ENCODE results near the gene MGMT.

The MGMT gene

DNA sequence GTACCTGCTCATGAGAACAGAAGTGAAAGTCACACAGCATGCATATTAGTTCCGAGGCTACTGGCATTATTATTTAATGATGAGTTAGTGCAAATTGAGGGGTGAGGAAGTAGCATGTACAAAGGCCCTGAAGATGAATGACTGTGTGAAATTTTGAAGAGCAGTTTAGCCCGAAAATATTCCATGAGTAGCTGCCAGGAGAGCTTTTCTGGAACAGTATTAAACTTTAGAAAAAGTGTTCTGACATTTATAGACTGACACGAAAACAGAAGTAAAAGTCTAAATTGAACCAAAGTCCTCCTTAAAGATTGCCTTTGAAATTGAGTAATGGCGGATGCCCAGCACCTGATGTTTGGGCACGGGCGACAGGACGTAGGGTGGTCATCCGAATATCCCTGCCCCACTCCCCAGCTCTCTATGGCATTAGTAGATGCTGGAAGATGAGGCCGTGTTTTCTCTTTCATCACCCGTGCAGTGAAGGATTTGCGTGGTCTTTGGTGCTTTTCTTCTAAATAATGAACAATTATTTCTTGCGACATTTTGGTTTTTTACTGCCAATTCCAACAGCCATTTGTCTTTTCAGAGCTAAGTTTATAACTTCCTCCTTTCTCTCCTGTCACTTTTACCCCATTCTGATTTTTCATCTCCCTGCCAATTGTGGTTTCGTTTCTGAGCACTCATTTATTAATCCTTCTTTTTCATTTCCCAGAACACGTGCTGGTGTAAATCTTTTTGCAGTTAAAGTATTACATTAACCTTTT is 192.6 kb downstream of the MGMT start:
- no peak for DNase-seq

DNA sequence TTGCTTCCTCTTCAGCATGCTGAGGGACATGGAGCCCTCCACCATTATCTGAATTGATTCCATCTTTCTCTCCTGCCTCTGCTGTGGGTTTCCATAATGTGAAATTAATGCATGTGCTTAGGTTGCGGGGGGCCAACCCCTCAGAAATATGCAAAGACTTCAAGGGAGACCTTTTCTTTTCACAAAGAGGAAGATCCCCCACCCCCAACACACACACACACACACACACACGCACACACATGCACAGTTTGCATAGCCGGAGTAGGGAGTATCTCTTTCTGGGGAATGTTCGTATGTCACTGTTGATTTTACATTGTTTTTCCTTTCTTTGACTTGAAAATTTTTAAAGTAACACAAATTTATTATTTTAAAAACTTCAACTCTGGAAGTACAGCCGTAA is 193.5 kb downstream of the MGMT start:
- no peak for DNase-seq

DNA sequence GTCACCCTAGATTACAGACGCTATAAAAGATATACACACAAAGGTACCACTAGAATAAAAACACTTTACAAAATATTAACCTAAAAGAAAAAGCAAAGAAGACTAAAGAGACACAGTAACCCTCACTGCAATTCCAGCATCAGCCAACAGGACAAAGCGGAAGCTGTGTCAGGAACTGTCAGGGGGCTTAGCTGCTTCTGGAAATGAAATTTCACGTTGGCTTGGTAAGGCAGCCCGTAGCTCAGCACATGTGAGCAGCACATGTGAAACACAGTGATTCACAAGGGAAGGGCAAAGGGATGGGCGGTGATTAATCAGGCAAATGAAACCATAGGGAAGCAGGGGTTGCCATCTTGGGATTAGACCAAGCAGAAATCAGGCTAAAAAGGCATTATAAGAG is 195.4 kb downstream of the MGMT start:
- no peak for DNase-seq

DNA sequence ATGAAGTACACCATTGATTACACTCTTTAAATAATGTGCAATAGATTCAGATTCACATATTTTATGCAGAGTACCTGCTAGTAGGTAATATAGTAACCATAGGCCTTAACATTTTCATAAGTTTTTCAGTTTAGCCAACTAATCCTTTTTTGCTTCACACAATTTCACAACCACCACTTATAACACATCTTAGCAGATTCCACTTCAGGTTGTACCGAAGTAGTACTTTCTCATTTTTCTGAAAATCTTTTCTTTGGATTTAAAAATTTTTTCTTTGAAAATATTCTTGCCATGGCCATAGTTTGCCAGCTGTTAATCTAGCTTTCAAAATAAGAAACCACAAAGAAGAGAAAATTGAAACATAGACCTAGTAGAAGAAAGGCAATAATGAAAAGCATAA is 203.1 kb downstream of the MGMT start:
- DNase-seq: no peak

DNA sequence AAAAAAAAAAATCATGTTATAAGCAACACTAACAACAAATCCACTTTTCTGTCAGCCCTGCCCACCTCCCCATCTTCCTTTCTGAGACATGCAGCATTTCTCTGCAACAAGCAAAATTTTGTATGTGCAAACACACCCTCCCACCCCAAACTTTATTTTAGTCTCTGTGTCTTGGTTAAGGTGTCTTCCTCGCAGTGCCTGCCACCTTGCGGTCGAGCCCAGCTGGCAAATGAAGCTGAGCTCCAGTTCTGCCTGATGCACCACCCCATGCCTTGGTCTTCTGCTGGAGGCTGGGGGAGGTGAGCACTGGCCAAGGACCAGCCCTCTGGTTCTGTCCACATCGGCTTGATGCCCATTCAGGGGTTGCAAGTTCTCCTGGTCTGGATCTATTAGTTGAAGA is 206.3 kb downstream of the MGMT start:
- no peak for DNase-seq

DNA sequence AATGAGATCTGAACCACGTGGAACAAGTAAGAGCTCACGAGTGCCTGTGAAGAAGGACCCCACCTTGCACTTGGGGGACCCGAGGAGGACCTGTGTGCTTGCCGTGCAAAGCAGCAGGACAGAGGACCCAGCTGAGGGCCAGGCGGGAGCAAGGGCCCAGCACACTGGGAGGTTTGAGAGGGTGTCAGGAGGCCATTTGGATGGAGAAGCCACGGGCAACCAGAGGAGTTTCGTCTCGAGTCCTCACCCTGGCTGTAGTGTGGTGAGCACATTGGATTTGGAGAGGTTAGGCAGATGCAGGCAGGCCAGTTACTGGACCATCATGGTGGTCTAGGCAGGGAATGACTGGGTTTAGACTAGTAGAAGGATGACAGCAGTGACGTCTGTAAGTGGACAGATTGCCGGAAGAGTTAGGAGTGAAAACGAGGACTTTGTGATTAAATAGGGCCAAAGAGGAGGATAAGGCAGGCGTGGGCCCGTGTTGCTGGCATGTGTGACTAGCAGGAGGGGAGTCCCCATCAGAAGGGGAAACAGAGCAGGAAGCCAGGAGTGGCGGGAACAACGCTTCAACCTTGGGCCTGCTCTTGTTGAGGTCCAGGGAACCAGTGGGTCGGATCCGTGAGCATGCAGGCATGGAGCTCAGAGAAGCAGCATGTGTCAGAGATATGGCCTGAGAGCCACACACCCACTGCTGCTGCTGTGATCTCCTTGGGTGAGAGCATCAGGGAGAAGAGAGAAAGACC is 208.2 kb downstream of the MGMT start:
- no peak for DNase-seq

DNA sequence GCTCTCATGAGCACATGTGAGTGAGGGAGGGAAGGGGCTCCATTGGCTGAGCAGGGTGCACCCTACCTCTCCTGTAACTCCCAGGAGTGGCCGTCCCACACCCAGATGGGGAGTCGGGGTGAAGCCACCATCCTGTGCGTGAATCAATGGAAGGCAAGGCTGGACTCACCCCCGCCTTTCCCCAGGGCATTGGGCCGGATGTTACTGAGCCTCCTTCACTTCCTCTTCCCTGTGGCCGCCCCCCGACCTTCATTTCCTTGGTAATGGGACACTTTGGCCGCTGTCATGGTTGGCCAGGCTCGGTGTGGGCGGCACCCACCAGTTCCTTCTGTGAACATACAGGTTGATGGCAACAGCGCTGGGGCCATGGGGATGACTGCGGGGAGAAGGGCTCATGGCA is 209.0 kb downstream of the MGMT start:
- DNase-seq: no peak

DNA sequence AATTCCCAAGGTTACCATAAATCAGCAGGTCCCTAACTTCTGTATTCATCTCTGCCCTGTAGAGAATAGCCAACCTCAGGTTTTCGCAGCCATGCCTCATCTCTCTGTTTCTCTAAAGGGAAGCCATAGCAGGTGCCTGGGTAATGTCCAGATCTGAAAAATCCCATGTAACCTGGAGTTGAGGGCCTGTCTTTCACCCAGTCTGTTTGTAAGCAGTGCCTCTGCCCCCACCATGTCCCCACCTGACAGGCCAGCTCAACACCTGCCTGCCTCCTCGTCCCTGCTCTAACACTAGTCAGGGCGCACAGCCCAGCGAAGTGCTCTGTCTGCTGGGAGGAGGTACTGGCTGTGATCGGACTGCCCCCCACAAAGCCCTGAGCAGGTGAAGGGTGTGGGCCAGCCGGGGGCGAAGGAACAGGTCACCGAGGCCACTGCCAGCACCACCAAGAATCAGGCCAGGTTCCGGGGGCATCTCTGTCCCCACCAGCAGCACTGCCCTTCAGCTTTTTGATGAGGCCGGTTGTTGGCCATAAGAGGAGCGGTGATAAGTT is 210.4 kb downstream of the MGMT start:
- DNase-seq: no peak

DNA sequence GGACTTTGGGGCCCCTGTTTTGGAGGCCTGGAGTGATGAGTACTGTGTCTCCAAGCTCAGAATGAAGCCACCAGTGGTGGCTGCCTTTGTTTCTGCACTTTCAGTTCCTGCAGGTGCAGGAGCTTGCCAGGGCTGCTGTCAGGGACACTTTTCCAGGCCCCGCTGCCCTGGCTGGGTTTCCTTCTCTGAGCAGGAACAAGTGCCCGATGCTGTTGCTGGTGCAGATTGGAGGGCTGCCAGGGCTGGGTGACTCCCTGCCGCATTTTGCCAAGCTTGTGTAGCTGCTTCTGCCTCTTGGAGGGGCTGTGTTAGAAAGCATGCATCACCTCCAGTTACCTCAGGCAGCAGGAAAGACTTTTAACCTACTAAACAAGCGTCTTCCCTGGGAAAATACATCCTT is 211.1 kb downstream of the MGMT start:
- peak; percentile 14 for DNase-seq

DNA sequence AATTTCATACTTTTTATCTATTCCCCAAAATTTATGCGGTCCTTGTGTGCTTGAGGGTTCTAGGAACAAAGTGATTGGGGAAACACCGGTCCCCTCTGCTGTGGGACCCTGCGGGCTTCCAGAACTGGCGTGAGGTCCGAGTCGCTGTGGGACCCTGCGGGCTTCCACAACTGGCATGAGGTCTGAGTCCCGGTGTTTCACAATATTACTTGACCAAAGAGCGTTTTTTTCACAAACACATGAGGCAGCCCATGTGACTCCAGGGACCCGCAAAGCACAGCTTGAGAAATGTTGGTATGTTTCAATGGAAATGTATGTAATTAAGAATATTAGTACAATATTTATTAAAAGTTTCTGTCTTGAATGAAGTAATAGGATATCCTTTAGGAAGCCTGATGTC is 212.2 kb downstream of the MGMT start:
- DNase-seq: no peak

DNA sequence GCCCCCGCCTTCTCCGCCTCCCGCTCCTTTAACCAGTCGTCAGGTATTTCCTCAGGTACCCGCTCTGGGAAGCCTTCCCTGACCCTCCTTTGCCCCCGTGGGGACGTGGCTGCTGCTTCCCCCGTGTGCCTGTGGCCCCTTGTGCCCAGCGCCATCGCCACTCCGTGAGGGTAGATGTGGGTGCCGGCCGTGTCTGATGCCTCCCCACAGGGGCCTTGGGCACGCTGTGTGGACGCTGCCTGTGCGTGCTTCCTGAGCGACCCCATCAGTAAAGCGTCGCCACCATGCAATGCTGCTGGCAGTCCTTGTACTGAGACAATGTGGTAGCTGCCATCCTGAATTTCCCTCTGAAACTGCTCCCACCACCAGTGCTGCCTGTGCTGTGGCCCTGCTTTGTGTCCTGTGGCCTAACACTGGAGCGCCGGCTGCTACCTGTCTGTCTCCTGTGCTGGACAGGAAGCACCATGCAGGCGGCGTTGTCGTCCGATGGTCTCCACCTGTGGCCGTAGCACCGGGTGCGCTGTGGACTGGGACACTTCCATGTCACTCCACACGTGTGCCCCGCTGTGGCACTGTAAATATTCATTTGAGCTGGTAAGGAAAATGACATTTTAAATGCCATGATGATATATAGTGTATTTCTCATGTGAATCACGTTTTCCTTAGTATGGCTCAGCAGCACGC is 213.8 kb downstream of the MGMT start:
- no peak for DNase-seq

DNA sequence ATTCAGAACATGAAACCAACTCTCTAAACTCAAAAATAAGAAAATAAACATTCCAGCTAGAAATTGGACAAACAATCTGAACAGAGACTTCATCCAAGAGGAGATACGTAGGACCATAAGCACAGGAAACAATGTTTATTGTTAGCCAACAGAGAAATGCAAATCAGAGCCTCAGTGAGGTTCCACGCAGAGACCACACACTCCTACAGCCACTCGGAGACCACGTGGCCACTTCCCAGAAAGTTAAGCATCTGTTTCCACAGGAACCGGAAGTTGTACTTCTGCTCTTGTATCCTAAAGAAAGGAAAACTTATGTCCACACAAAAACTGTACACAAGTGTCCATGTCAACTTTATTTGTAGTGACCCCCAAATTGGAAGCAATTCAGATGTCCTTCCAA is 214.8 kb downstream of the MGMT start:
- no peak for DNase-seq

DNA sequence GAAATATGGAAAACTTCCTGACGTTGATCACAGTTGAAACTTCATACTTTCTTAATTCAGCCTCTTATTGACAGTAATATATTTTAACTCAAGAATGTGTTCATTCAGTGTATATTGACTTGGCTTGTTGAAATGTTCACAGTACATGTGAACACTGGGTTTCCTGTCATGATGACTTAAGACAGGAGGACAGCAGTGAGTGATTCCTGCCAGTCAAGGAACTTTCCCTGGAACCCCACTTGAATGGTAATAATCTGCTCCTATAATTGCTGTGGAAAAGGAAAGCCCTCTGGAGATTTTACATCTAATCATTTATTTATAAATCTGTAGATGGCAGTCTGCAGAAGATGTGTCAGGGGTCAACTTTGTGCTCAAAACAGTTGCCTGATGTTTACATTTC is 216.5 kb downstream of the MGMT start:
- DNase-seq: no peak

DNA sequence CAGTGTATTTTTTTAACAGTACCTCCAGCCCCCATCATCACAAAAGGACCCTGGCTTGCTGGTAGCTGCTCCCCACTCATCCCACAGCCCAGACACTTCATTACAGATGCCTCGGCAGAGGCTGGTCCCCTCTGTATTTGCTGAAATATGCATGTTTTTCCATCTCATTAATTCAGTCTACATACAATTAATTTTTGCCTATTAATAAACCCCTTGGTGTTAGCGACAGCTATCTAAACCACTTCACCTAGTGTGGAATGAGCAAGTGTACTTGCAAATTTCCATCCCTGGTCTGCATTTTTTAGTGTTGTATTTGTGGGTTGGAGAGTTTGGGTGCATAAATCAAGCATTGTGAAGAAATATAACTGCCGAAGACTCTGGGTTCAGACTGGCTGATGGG is 216.9 kb downstream of the MGMT start:
- no peak for DNase-seq

DNA sequence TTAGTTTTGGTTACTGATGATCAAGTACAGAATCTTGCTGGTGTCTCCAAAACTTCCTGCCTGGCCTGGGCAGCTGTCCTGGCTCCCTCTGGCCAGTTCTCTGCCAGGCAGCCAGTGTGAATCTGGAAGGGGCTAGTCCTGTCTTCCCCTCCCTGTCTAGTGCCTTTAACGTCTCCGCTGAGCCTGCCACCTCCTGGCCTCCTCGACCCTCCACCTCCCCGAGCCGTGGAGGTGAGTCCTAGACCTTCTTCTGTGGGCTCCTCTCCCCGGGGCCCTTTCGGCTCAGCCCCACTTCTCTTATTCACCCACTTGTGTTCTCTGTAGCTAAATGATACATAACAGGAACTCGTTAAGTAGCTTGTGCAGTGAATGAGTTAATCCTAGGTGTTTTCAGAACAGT is 218.2 kb downstream of the MGMT start:
- DNase-seq: no peak

DNA sequence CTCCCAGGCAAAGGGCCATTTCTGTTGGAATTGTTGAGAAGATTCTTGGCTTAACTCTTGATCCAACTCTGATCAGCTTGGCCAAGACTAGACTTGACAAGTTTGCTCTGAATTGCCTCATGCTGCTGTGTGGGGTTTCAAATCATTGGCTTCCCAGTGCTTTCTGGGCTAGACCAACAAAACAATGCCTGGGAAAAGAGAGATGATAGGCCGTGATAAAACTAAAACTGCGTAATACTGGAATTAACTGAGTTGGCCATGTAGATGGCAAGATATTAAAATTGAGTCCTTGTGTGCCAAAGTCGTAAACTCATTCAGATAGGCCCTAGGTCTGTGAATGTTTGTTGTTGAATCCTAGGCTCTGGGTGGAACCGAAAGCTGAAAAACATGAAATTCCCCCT is 222.6 kb downstream of the MGMT start:
- DNase-seq: no peak

DNA sequence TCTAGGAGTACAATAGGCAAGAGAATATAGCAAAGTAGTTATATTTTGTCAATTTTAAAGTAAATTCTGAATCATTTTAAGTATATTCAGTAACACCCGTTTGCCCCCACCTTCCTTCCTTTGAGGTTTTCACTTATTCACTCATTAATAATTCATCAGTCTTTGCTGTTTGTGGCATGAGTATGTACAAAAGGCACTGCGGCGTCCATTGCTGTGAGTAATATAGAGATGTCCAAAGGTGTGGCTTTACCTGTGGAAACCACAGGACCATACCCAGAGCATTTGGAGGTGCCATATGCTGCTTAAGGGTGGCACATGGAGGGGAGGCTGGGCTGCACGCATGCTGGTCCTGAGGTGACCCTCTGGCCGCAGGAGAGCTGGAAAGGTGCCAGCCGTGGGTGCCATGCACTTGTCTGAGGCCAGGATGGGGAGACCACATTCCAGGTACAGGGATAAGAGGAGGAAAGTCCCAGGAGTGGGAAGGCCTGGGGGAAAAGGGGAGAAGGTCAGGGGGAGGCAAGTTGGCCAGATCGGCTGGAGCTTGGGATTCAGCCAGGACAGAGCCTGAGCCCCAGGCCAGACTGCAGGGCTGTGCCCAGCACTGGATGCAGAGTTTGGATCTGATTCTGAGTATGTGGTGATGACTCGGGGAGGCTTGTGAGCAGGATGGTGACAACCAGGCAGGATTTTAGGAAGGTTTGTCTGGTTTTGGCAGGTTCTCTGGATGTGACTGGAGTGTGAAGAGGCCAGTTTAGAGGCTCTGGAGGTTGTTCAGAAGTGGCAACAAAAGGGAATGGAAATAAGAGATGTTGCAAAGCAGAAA is 223.4 kb downstream of the MGMT start:
- no peak for DNase-seq

DNA sequence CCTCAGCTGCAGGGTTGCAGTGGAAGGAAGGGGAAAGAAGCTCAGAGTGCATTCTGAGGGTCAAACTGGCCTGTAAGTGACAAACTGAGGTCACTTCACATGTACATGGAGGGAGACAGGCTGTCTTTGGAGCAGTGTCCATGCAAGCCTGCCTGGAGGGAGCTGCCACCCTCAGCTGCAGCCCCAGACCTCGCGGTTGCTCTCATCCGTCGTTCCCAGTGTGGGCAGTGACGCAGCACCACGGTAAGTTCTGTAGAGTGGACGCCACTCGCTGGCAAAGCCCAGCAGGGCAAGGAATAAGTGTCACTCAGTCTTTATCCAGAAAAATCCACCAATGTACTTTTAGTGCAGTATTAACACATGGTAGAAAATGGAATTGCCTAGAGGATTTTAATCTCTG is 225.7 kb downstream of the MGMT start:
- DNase-seq: no peak

DNA sequence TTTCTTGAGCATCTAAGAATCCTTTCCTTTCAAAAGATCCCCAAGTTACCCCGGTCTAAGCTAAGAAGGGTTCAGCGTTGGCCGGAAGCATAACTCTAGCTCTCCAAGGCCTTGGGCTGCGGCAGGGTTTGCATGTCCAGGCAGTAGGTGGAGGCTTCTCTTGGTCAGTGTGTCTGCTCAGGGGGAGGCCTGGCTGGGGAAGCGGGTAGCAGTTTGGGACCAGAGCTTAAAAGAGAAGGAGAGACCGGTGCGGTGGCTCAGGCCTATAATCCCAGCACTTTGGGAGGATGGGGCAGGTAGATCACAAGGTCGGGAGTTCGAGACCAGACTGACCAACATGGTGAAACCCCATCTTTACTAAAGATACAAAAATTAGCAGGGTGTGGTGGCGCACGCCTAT is 226.3 kb downstream of the MGMT start:
- DNase-seq: no peak

DNA sequence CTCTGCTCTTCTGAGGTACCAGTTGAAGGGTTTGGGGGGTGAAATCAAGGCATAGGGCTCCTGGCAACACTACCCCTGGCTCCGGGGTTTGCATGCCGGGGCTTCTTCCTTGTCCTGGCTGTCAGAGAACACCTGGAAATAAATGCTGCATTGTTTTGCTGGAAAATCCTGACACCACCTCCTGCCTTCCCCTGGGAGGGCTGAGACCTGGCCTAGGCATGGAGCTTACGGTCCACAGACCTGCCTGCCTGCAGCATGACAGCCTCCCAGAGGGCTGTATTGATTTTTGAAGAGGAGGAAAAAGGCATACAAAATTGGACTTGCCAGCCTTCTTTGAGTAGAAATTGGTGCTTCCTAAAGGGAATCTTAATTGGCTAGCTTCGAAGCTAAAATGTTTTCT is 227.1 kb downstream of the MGMT start:
- no peak for DNase-seq

DNA sequence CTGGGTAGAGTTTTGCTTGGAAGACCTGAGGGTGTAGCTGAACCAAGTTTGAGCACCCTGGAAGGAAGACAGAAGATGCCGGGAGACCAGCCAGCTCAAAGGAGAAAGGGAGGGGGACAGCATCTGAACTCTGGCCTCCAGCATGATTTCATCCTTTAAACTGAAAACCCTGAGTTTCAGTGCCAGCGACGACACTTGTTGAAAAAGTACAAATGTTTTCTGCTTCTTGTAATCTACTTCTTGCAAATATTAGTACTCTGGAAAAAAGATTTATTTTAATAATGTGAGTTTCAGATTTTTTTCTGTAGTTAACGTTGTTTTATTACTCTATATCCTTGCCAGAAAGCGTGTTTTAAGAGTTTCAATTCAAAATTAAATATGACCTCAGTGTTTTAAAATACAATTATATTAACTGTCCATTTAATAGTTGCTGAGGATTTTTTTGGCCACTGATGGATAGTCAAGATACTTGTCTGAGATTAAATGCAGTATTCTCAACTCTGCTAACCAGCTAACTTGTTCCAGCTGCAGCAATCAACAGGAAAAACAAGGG is 227.7 kb downstream of the MGMT start:
- no peak for DNase-seq

DNA sequence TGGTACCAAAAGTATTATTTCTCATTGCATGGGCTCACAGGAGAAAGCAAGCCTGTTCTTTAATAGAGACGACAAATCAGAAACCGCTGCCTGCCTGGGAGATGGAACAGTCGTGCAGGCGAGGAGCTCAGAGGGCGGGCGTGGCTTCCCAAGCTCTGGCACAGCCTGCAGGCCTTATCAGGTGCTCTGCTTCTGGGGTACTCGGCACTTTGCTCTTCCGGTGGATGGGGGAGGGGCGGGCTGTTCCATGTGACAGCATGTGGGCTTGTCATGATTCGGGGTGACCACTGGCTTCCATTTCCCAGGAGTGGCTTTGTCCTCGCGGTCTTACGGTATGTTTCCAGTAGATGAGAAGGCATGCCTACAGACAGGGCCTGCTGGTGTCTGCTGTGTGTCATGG is 228.6 kb downstream of the MGMT start:
- DNase-seq: no peak

DNA sequence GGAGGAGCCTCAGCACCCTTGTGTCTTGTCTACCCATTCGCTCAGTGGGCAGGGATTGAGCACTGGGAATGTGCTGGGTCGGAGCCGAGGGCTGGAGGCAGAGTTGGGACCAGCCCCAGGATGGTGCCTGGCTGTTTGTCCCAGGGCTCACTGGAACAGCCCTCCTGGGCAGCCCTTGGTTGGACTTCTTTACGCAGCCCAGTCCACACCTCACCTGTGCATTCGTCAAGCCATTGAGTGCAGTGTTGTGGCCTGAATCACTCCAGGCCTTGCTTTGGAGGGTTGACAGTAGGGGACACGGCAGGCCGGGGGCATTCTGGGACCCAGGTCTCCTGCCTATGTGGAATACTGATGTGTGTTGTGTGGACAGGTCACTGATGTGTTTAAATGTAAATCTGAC is 229.6 kb downstream of the MGMT start:
- DNase-seq: no peak

Data from NCI-H2029 (cell line).